Caco-2 (cell line): Measurements from ENCODE around the gene HLA-DMA. TPM values are rescaled to one million over a fixed set of nuclear protein-coding genes. Genes with fewer than 3 reads are reported as not detected.

Experiments used
- BruUV-seq: library from RNA; stranded (reverse); fragments of 400-500 nt; replicated peaks from 2 replicates; lab custom pipeline; 2021; lab: Mats Ljungman, UMichigan
- CTCF ChIA-PET: fragments of 300-600 bp; sonication (Branson Sonifier 250); formaldehyde crosslinking; loops from one replicate; lab custom pipeline; 2022; ENCODE audit warnings: antibody characterized with exemption; lab: Charles Lee
- POLR2A ChIA-PET: fragments of 300-600 bp; sonication (Branson Sonifier 250); formaldehyde crosslinking; loops from one replicate; lab custom pipeline; 2022; ENCODE audit warnings: antibody characterized with exemption; lab: Charles Lee
- DNase-seq, 2 experiments: peaks; one replicate each; pipeline versions ENCODE4 v3.0.0 to v3.0.0-alpha.2; 2020 to 2022
- H3K27me3 ChIP-seq: replicated peaks from 2 replicates; pipeline ENCODE4 v1.6.0; 2011; ENCODE audit warnings: low read length; ENCODE audit not compliant: control insufficient read depth, insufficient read depth
- H3K36me3 ChIP-seq: 2 replicates; pipeline ENCODE4 v1.5.1; 2011; ENCODE audit warnings: low read length; ENCODE audit not compliant: control insufficient read depth, insufficient read depth
- H3K4me1 ChIP-seq: fragments of 250-450 bp; sonication (Bioruptor Pico); 2 replicates; pipeline ENCODE4 v1.5.1; 2020; ENCODE audit warnings: mild to moderate bottlenecking
- H3K4me3 ChIP-seq: 2 replicates; pipeline ENCODE4 v1.5.1; 2011; ENCODE audit warnings: low read depth, mild to moderate bottlenecking, control low read depth, low read length
- H3K9me3 ChIP-seq: fragments of 250-450 bp; sonication (Bioruptor Pico); 2 replicates; pipeline ENCODE4 v1.5.1; 2020; ENCODE audit warnings: mild to moderate bottlenecking, moderate library complexity
- H3K27ac Mint-ChIP-seq: one replicate; pipeline ENCODE4 v1.8.0; 2022; ENCODE audit warnings: mixed read lengths; ENCODE audit not compliant: unreplicated experiment
- H3K27me3 Mint-ChIP-seq: one replicate; pipeline ENCODE4 v1.8.0; 2022; ENCODE audit warnings: mixed read lengths; ENCODE audit not compliant: insufficient read depth, unreplicated experiment
- H3K36me3 Mint-ChIP-seq: one replicate; pipeline ENCODE4 v1.8.0; 2022; ENCODE audit warnings: mild to moderate bottlenecking, mixed read lengths; ENCODE audit not compliant: insufficient read depth, unreplicated experiment
- H3K4me1 Mint-ChIP-seq: one replicate; pipeline ENCODE4 v1.8.0; 2022; ENCODE audit warnings: low read depth, mixed read lengths; ENCODE audit not compliant: unreplicated experiment
- H3K4me3 Mint-ChIP-seq: one replicate; pipeline ENCODE4 v1.8.0; 2022; ENCODE audit warnings: mild to moderate bottlenecking, moderate library complexity, mixed read lengths; ENCODE audit not compliant: unreplicated experiment
- H3K9me3 Mint-ChIP-seq: one replicate; pipeline ENCODE4 v1.8.0; 2022; ENCODE audit warnings: mixed read lengths; ENCODE audit not compliant: unreplicated experiment
- CTCF ChIP-seq, 2 experiments: fragments of 200-600 bp in 1 of 2; IDR thresholded peaks; 1 replicate in 1 of 2; 2 replicates in 1 of 2; pipeline versions ENCODE4 v1.5.1 to v1.8.0; 2011 to 2022; ENCODE audit warnings: antibody characterized with exemption in 1 of 2, control low read depth in 1 of 2, inconsistent platforms in 1 of 2, low read depth in 1 of 2, low read length in 1 of 2, mild to moderate bottlenecking in 1 of 2, moderate library complexity in 1 of 2; ENCODE audit not compliant: insufficient read depth in 1 of 2, severe bottlenecking in 1 of 2, unreplicated experiment in 1 of 2
- intact Hi-C: fragments of 100-400 bp; cut with micrococcal nuclease; formaldehyde crosslinking; loops from one replicate; pipeline ENCODE4 v1.10.0; 2022; ENCODE audit not compliant: unreplicated experiment
- total RNA-seq: library from RNA; stranded (reverse); gene quantifications from 2 replicates; pipeline ENCODE4 v1.2.3, GENCODE V29; 2022

Gene HLA-DMA
- total RNA-seq, 1 experiment from 2014 or later, result 2.1 TPM

- no peak overlapping the region for H3K4me3 Mint-ChIP-seq
- H3K27ac Mint-ChIP-seq, result no peak overlapping the region
- Histone ChIP-seq H3K27me3 (no peaks in the 10 kb centered on the region), H3K4me3 (no peak overlapping the region), H3K9me3 (no peaks in the 10 kb centered on the region), H3K4me1 (no peaks in the 10 kb centered on the region), H3K36me3 (no peaks in the 10 kb centered on the region)
- intact Hi-C loops, result no loop called here
- no peak for TF ChIP-seq CTCF (IDR thresholded peaks at IDR 0.05; ENCODE audit: insufficient read depth in 1 of 2, low read depth in 1 of 2, low read length in 1 of 2, severe bottlenecking in 1 of 2, unreplicated experiment in 1 of 2)
- POLR2A ChIA-PET, result interaction anchor here (0.7 to 1.1 kb wide), 2 partner anchors 9 to 68 kb away, joined by 3 to 4 read pairs; no protein-coding TSS in a partner anchor
- no TSS peak for BruUV-seq
- CTCF ChIA-PET, result interaction anchor here (1.1 to 1.8 kb wide), 3 partner anchors 10 to 65 kb away, joined by 3 to 9 read pairs (median 3); partner anchors contain the start of gene TAP2
- H3K4me1 Mint-ChIP-seq, result no peaks in the 10 kb centered on the region
- no peaks in the 10 kb centered on the region for H3K36me3 Mint-ChIP-seq
- no peaks in the 10 kb centered on the region for H3K27me3 Mint-ChIP-seq
- DNase-seq, result no peak
- H3K9me3 Mint-ChIP-seq, result no peaks in the 10 kb centered on the region
Measured at GRCh38 chr6:32903952-32904351, 48.9 kb downstream of the HLA-DMA start.

Other genes starting within 250 kb of the HLA-DMA start
- not detected in 2 replicates for gene HLA-DQA2, start 211.7 kb downstream of the HLA-DMA start, total RNA-seq
- not detected in 2 replicates for gene HLA-DQB2, start 189.6 kb downstream of the HLA-DMA start, total RNA-seq
- gene HLA-DOB, start 136.1 kb downstream of the HLA-DMA start, total RNA-seq, result 0.61 and 0.65 TPM in 2 replicates
- gene TAP2, start 114.4 kb downstream of the HLA-DMA start, total RNA-seq, result 10.3 and 11.9 TPM in 2 replicates
- gene PSMB8, start 109.0 kb downstream of the HLA-DMA start, total RNA-seq, result 3.7 and 3.9 TPM in 2 replicates
- 2.4 and 3.7 TPM in 2 replicates for gene TAP1, start 99.4 kb downstream of the HLA-DMA start, total RNA-seq
- 1.3 TPM in 1 of 2 replicates, not detected in the other for gene PSMB9, start 98.9 kb downstream of the HLA-DMA start, total RNA-seq
- not detected in 2 replicates for gene HLA-DMB, start 12.1 kb downstream of the HLA-DMA start, total RNA-seq
- gene BRD2, start 15.5 kb upstream of the HLA-DMA start, total RNA-seq, result 199 and 200 TPM in 2 replicates
- not detected in 2 replicates for gene HLA-DOA, start 56.5 kb upstream of the HLA-DMA start, total RNA-seq
- gene HLA-DPA1, start 120.6 kb upstream of the HLA-DMA start, total RNA-seq, result not detected in 2 replicates
- not detected in 2 replicates for gene HLA-DPB1, start 122.9 kb upstream of the HLA-DMA start, total RNA-seq
- gene COL11A2, start 239.4 kb upstream of the HLA-DMA start, total RNA-seq, result 1.3 and 1.5 TPM in 2 replicates
- 29.5 and 30.4 TPM in 2 replicates for gene RXRB, start 247.6 kb upstream of the HLA-DMA start, total RNA-seq
- 140 and 141 TPM in 2 replicates for gene SLC39A7, start 247.8 kb upstream of the HLA-DMA start, total RNA-seq